ENCODE results near the gene BGLAP.

GRCh38 chr1:156251527-156251926, 9.5 kb downstream of the BGLAP start:
- TF ChIP-seq CTCF (IDR thresholded peaks at IDR 0.05) (no peak), POLR2A (IDR thresholded peaks at IDR 0.05) (no peak)

Measured in body of pancreas (tissue), 4 donors.